SW480 (cell line): ENCODE results near the gene SLC25A29.
A peak's percentile ranks its signal among the peaks of the same experiment; 100 is the strongest.
"Not testable (repeated sequence)": the region's sequence is repeated elsewhere in the genome, so short reads cannot be mapped to it uniquely, and the experiment has no call there.

Experiments
- DNase-seq: peaks from one replicate; pipeline ENCODE4 v3.0.0-alpha.2; 2016; ENCODE audit warnings: low spot score

The SLC25A29 gene

DNA sequence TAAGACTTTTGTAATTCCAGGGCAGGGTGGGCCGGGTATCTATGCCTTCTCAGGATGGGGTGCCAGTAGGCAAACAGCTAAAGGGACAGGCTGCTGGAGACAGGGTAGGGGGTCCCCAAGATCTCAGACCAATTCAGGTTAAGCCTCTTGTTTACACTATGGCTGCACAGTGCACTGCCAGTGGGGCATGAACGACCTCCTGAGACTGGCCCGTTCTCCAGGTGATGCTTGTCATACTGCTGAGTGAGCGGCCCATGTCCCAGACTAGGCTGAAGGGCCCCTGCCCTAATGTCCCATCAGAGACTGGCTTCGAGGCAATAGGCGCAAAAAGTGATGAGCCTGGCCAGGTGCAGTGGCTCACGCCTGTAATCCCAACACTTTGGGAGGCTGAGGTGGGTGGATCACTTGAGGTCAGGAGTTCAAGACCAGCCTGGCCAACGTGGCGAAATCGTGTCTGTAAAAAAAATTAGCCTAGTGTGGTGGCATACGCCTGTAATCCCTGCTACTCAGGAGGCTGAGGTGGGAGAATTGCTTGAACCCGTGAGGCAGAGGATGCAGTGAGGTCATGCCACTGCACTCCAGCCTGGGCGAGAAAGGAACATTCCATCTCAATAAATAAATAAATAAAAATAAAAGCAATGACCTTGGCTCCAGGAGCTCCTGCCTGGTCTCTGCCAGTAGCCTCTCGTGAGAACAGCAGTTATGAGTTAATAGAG, 12.6 kb downstream of the SLC25A29 start:
- DNase-seq = no peak

- DNase-seq = no peak
These were observed 13.3 kb downstream of the SLC25A29 start for GRCh38 chr14:100292776-100293461.

DNA sequence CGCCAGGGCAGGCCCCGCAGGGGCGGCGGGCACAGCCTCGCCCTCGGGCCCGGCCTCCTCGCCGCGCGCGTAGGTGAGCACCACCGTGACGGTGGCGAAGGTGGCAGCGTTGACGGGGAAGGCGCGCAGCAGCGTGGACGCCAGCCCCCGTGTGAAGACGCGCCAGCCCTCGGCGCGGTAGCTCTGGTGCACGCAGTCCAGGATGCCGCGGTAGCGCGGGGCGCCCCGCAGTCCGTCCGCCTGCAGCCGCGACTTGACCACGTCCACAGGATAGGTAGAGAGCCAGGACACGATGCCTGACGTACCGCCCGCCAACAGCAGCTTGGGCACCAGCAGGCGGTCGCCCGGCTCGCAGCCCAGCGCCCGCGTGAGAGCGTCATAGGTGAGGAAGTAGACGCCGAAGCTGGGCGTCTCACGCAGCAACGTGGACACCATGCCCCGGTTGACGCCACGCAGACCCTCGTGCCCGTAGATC, 13.9 kb downstream of the SLC25A29 start:
- DNase-seq = no peak

- DNase-seq = no peak
These were observed 14.8 kb downstream of the SLC25A29 start for GRCh38 chr14:100291305-100292075.

- DNase-seq = no peak
These were observed 15.5 kb downstream of the SLC25A29 start for GRCh38 chr14:100290607-100291304.

- no peak for DNase-seq
These were observed 16.2 kb downstream of the SLC25A29 start for GRCh38 chr14:100289916-100290606.

GRCh38 chr14:100288382-100289185, 17.7 kb downstream of the SLC25A29 start:
- no peak for DNase-seq

DNA sequence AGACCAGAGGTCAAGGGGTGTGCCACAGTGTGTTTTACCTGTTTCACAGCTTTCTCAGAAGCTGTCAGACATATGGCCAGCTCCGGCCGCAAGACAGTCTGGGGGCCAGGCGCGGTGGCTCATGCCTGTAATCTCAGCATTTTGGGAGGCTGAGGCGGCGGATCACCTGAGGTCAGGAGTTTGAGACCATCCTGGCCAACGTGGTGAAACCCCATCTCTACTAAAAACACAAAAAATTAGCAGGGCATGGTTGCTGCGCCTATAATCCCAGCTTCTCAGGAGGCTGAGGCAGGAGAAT, 18.3 kb downstream of the SLC25A29 start:
- DNase-seq = not testable (repeated sequence)

DNA sequence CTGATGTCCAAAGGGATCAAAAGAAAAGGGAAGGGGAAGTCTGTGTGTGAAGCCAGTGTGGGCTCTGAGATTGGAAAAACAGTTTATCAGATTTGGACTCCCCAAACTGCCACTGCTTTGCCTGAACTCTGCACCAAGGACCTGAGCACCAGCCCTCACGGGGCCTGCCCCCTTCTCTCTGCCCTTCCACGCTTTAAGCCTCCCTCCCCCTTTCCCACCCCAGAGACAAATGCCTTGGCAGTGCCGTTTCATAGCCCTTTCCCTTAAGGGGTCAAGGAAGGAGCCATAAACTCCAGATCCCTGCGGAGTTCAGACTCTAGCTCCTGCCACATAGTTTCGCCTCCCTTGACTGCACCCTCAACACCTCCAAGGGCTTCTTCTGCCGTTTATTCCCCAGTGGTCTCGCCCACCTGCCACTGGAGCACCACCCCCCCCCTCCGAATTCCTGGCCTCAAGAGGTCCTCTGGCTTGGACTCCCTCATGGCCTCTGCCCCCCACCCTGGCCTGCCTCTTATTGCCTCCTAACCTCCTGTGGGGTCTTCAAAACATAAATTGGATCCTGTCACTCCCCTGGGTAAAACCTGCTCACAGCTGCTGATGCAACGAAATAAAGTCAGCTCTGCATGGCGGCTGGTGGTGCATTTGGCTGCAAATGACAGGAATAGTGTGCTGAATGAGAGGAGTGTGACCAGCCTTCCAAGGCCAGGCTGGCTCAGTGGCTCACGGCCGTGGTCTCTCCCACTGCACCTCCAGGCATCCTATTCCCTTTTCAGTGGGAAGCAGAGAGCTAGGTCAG, 18.8 kb downstream of the SLC25A29 start:
- no peak for DNase-seq

DNA sequence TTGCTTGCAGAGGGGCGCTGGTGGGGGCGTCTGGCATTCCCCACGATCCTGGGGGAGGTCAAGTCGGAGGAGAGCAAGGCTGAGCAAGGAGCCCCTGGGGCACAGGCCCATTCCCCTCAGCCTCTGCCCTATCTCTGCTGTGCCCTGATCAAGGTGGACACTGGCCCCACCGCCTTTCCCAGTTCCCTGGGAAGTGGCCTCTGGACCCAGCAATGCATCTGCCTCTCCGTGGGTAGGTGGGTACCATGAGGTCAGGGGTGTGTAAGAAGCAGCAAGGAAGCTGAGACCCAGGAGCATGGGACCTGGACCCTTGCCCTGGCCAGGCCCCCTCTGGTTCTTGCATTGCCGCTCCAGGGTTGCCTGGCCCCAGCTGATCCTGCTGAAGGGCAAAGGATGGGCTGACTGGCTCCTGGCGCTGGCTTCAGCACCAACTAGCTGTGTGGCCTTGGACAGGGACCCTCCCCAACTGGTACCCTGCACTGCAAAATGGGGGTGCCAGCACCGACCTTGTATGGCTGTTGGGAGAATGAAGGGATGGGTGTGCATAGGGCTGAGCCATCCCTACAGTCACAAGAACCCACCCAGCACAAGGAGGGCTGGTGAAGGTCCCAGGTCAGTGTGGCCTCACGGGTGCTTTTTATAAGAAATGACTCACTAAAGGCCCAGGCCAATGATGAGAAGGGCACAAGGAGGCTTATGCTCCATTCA, 19.6 kb downstream of the SLC25A29 start:
- DNase-seq = no peak

DNA sequence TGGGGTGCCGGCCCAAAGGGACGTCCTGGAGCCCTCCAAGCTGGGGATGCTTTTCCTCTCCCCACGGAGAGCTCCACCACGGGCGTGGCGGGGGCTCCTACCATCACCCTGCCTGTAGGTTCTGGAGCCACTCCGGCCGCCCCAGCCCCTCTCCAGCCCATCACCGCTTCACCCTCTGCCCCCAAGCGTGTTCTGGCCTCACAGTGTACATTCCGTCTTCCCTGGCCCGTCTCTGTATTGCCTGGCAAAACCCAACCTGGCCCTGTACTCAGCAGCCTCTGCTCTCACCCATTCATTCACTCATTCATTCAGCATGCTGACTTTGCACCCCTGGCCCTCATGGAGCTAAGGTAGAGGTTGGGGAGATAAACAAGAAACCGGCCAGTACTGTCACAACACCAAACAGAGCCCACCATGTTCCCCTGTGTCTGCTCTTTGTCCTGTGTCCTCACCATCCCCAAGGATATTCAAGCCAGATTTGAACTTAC, 20.3 kb downstream of the SLC25A29 start:
- DNase-seq = no peak

GRCh38 chr14:100285021-100285912, 21.0 kb downstream of the SLC25A29 start:
- peak; percentile 83 for DNase-seq

GRCh38 chr14:100283984-100284881, 22.0 kb downstream of the SLC25A29 start:
- no peak for DNase-seq

- DNase-seq = not testable (repeated sequence)
These were observed 22.8 kb downstream of the SLC25A29 start for GRCh38 chr14:100283436-100283835.

DNA sequence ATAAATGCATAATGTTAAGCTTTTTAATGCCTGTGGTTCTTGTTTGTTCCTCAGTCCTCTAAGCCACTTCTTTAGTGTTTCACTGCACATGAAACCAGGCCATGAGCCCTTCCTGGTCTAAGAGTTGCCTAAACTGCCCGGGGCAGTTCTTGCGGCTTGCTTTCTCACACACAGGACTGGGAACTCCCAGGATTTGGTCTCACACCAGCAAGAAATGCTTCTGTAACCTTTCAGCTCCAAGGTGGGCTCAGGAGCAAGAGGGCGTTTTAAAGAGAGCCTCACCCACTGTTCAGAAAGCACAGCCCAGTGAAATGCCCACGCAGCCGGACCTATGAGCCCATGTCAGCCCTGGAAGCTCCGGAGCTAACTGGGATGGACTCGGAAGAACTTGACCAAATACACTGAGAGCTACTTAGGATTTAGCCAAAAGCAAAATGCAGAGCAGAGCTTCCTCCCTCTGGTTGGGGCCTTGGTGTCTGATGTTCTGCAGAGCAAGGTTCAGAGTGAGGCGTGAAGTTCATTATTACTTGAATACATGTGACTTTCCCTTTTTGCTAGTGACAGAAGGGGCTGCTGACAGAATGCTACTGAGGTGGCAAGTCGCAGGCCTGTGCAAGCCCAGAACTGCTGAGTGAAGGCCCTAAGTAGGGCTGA, 23.4 kb downstream of the SLC25A29 start:
- no peak for DNase-seq

DNA sequence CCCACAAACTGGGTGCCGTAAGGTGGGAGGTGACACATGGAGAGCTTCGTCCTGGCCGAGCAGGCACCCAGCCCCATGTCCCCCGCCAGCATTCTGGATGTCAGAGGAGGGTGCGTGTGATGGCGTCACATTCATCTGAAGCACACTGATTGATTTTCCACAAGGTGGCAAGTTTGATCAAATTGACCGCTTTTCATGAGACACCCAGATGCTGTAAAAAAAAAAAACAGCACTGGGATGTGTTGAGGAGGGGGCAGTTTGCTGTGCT, 24.2 kb downstream of the SLC25A29 start:
- DNase-seq = no peak
